ENCODE data around the gene ECHDC3.

DNA sequence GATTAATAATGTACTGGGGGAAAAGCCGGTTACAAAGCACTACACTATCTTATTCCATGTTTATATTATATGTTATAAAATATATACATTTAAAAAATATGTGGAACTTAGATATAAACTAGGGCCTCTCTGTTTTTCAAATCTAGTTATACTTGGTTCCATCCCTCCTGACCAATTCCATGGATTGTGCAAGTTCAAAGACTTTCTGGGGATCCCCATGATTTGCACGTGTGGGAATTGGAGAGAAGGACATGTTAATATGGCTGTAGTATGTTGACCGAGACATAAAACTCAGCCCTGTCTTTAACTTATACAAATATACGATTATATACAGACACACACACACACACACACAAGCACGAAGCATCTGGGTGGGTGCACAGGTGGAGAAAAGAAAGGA lies 18.8 kb upstream of the ECHDC3 start:
- TF ChIP-seq POLR2A (IDR thresholded peaks at IDR 0.05; ENCODE audit: low read depth, low read length) = no peak
- TF ChIP-seq CTCF (IDR thresholded peaks at IDR 0.05; ENCODE audit: extremely low read depth in 1 of 2, insufficient read depth in 1 of 2, low read depth in 1 of 2, low read length in 2 of 2) = no peak
- TF ChIP-seq POLR2AphosphoS5 (IDR thresholded peaks at IDR 0.05; ENCODE audit: insufficient read depth, low read depth, low read length) = no peak
